ENCODE measurements around the gene PDE12.

The PDE12 gene

DNA sequence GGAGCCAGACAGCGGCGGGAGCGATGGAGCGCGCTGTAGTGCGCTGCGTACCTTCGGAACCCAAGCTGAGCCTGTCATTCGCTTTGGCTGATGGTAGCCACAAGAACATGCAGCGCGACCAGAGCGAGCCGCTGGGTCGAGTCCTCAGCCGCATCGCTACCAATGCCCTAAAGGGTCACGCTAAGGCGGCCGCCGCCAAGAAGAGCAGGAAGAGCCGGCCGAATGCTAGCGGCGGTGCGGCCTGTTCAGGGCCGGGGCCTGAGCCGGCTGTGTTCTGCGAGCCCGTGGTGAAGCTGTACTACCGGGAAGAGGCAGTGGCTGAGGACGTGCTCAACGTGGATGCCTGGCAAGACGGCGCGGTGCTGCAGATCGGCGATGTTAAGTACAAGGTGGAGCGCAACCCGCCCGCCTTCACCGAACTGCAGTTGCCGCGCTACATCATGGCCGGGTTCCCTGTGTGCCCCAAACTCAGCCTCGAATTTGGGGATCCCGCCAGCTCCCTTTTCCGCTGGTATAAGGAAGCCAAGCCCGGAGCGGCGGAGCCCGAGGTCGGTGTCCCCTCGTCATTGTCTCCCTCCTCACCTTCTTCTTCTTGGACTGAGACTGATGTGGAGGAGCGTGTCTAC is 498 bp downstream of the PDE12 start:
- no peaks in the 10 kb centered on the region for H3K27me3 ChIP-seq (ENCODE audit: insufficient read depth, poor library complexity, severe bottlenecking)

DNA sequence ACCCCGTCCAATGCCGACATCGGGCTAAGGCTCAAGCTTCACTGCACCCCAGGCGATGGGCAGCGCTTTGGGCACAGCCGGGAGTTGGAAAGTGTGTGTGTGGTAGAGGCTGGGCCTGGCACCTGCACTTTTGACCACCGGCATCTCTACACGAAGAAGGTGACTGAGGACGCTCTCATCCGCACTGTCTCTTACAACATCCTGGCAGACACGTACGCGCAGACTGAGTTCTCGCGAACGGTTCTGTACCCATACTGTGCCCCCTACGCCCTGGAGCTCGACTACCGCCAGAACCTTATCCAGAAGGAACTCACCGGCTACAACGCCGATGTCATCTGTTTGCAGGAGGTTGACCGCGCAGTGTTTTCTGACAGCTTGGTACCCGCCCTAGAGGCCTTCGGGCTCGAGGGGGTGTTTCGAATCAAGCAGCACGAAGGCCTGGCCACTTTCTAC is 1.0 kb downstream of the PDE12 start:
- TF ChIP-seq REST (IDR thresholded peaks at IDR 0.05; ENCODE audit: insufficient replicate concordance, low read depth) (no peak), SPI1 (IDR thresholded peaks at IDR 0.05; ENCODE audit: borderline replicate concordance, low read depth) (no peak), GABPA (IDR thresholded peaks at IDR 0.05; ENCODE audit: low read depth) (no peak), POLR2AphosphoS5 (IDR thresholded peaks at IDR 0.05; ENCODE audit: low read depth) (no peak; the same call in 1 of the 2 replicates), CTCF (IDR thresholded peaks at IDR 0.05; ENCODE audit: insufficient read depth, low read length) (no peak)
- peak in 1 of 2 experiments; percentile 40 for DNase-seq (ENCODE audit: low read depth in 1 of 2, low spot score in 1 of 2)
- H3K27ac ChIP-seq (replicated peaks), result peak overlapping the region; percentile 95
- peak overlapping the region; percentile 96 for H3K4me3 ChIP-seq (replicated peaks; ENCODE audit: insufficient read depth, low read length)
- H3K27me3 ChIP-seq (ENCODE audit: insufficient read depth, poor library complexity, severe bottlenecking), result no peaks in the 10 kb centered on the region

More for the DNA sequence above, 498 bp downstream of the PDE12 start:
- peak in 1 of 2 experiments; percentile 25 for DNase-seq (ENCODE audit: low read depth in 1 of 2, low spot score in 1 of 2)
- Histone ChIP-seq H3K4me3 (replicated peaks; ENCODE audit: insufficient read depth, low read length) (peak overlapping the region; percentile 96), H3K27ac (replicated peaks) (peak overlapping the region; percentile 95)
- TF ChIP-seq GABPA (IDR thresholded peaks at IDR 0.05; ENCODE audit: low read depth), result no peak
- no peak for TF ChIP-seq REST (IDR thresholded peaks at IDR 0.05; ENCODE audit: insufficient replicate concordance, low read depth)
- no peak for TF ChIP-seq CTCF (IDR thresholded peaks at IDR 0.05; ENCODE audit: insufficient read depth, low read length)
- no peak for TF ChIP-seq SPI1 (IDR thresholded peaks at IDR 0.05; ENCODE audit: borderline replicate concordance, low read depth)
- TF ChIP-seq POLR2AphosphoS5 (IDR thresholded peaks at IDR 0.05; ENCODE audit: low read depth), result no peak

- Histone ChIP-seq H3K27ac (replicated peaks) (no peak overlapping the region), H3K4me3 (replicated peaks; ENCODE audit: insufficient read depth, low read length) (no peak overlapping the region; the same call in 1 of the 2 replicates), H3K27me3 (ENCODE audit: insufficient read depth, poor library complexity, severe bottlenecking) (no peaks in the 10 kb centered on the region)
- TF ChIP-seq CTCF (IDR thresholded peaks at IDR 0.05; ENCODE audit: insufficient read depth, low read length) (no peak), POLR2AphosphoS5 (IDR thresholded peaks at IDR 0.05; ENCODE audit: low read depth) (no peak), SPI1 (IDR thresholded peaks at IDR 0.05; ENCODE audit: borderline replicate concordance, low read depth) (no peak), GABPA (IDR thresholded peaks at IDR 0.05; ENCODE audit: low read depth) (no peak), REST (IDR thresholded peaks at IDR 0.05; ENCODE audit: insufficient replicate concordance, low read depth) (no peak)
- no peak for DNase-seq (ENCODE audit: low read depth in 1 of 2, low spot score in 1 of 2)
Measured at GRCh38 chr3:57559526-57559925, 3.5 kb downstream of the PDE12 start.

Measured in HL-60 (cell line).